Measurements from ENCODE around the gene GPER1.
"Not testable (repeated sequence)": the region's sequence is repeated elsewhere in the genome, so short reads cannot be mapped to it uniquely, and the experiment has no call there.

Gene GPER1

DNA sequence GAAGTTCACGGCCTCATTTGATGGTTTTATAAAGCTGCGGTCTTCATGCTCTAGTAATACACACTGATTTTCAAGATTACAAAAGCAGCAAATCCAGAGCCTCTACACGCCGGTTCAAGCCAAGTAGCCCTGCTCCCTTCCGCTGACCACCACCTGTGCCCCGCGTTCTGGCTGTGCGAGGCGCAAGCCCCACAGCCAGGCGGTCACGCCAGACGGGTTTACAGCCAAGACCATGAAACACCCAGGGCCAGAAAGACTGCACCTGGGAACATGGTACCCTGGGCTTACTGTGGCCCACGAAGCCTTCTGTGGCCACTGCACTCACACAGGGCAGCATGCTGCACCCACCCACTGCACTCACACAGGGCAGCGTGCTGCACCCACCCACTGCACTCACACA lies 33.6 kb downstream of the GPER1 start:
- no peak for DNase-seq (ENCODE audit: low read depth)

DNA sequence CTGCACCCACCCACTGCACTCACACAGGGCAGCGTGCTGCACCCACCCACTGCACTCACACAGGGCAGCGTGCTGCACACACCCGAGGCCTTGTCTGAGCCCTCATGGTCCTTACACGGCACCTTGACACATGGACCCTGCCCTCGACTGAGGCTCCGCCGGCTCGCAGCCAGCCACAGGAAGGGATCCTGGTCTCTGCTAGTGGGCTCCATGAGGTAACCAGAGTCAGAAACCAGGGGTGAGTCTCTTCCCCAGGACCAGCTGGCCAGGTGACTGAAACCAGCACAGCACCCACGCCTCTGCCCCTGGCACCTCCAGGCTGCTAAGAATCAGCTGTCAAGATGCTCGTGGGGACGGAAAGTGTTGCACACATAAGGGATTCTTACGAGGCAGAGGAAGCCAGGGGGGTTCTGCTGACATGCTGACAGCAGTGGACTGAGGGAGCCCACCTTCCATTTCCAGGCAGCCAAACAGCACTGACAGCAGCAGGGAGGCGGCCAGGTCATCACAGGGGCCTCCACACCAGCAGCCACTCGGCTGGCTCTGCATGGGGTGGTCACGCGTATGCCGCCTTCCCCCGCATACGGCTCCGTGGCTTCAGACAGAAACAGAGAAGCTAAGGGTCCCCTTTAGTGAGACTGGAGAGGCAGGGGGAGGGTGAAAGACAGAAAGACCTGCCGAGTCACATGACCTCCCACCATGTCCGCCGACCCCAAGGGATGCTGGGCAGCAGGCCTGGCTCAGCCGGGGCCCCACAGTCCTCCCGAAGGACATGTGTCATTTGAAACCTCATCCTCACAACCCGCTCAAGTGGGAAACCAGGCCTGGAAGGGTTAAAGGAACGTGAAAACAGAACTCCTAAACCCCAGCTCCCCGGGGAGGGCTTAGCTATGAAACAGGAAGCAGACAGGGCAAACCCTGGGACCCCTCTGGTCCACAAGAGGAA lies 34.2 kb downstream of the GPER1 start:
- DNase-seq (ENCODE audit: low read depth), result no peak

DNA sequence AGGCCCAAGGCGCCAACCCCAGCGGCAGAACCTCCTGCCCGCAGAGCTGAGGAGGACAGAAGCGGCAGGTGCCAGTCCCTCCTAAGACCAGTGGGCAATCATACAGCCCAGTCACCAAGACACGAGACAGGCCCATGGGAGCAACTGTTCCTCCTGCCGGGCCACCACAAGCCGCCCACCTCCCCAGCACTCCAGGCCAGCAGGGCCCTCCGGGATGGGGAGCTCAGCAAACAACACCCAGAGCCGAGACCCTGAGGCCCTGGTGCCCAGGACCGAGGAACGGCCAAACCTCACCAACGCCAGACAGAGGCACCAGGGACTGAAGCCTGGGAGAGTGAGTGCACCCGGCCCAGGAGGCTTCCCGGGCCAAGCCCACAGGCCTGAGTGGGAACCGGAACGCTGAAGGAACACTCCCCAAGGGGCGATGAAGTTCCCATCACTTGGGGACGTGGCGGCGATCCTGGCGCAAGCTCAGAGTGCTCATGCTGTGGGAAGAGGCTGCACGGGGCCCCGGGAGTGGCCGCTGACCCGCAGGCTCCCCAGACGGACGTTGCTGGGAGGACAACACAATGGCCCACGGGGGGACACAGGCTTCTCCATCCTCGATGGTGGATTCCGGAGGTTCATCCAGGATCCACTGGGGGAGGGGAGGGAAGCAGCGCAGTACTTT lies 35.1 kb downstream of the GPER1 start:
- DNase-seq (ENCODE audit: low read depth), result no peak

DNA sequence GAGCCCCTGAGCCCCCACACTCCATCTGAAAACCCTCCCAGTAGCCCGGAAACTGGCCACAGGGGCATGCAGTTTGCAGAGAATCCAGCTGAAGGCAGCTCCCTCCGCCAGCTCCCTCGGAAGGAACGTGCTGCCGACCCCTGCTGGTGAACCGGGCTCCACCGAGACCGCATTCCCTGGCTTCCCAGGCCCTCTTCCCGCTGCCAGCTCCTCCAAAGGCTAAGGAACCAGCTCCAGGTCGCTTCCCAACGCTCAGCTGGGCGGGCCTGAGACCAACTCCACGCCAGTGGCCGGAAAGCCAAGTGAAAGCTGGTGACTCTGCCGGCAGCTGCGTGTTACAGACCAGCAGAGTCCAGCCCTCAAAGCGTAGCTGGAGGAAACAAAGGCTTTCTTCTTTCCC lies 35.8 kb downstream of the GPER1 start:
- DNase-seq (ENCODE audit: low read depth), result no peak

DNA sequence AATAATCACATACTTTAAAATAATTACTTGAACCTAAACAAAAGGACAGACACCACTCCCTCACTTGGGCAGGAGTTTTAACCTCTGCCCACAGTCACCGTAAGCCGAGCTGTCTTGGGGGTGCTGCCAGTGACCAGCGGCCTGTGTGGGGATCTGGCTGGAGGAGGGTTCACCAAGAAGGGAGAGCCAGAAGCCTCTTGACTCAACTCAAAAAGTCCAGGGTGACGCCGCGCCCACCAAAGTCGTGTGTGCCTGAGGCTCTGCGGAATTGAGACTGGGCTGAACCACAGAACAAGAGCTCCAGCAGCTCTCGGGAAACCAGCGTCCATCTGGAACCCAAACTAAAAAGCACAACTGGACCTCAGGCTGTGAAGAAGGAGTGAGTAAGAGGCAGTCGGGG lies 36.3 kb downstream of the GPER1 start:
- no peak for DNase-seq (ENCODE audit: low read depth)

DNA sequence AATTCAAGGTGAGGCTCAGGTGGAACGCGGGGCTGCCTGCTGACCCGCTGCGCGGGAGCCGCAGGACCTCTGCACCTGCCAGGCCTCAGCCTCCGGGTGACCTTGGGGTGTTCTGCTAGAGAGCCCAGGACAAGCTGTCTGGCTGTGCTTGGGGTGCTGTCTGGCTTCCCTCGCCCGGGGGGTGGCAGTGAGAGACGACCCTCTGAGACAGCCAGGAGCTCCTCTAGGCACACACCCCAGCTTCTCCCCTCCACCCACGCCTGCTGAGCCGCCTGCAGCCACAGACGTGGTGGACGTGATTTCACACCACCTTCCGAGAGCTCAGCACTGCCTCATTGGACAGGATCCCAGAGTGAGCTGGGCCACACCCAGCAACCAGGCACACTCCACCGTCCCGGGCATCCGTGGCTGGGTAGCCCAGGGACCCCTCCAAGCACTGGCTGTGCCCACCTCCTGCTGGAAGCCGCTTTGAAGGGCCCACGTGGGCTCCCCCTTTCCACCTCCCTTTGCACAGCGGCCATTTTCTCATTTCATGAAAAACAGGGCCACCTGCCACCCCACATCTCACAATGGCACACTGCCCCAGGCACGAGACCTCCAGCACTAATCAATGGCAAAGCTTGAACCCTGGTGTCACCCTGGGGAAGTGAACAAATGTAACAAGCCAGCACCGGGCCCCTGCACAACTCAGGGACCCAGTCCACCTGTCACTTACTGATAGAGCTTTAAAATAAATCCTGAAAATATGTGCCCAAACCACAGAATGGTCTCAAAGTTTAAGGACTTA lies 37.1 kb downstream of the GPER1 start:
- DNase-seq (ENCODE audit: low read depth), result no peak

DNA sequence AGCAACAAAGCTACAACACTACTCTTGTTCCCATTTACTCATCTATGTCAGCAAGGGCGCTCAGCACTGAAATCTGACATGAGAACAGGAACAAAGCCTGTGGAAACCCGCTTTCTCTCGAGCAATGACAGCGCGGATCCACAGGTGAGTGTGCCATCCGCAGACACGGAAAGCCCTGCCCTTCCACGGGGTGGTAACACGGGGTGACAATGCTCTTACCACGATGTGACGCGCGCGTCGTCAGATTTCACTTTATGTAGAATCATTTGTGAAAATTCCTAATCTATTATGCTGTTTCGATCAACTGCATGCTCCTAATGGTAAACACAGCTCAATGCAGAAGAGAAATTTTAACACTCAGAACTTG lies 37.7 kb downstream of the GPER1 start:
- DNase-seq (ENCODE audit: low read depth), result no peak

DNA sequence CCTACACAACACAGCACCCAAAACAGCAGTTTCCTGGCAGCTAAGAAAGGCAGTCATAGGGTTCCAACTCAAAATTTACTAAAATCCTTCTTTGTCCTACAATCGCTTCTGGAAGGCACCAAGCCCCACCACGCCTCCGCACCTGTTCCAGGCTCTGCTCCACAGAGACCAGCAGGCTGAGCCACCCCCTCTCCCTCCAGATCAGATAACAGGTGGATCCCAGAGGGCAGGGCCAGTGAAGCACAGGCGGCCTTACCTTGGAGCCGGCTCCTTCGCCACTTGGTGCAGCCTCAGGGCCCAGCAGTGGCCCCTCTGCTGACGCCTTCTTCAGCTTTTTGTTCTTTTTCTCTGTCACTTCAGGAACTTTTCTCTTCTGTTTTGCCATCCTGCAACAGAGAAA lies 39.1 kb downstream of the GPER1 start:
- DNase-seq (ENCODE audit: low read depth), result no peak

DNA sequence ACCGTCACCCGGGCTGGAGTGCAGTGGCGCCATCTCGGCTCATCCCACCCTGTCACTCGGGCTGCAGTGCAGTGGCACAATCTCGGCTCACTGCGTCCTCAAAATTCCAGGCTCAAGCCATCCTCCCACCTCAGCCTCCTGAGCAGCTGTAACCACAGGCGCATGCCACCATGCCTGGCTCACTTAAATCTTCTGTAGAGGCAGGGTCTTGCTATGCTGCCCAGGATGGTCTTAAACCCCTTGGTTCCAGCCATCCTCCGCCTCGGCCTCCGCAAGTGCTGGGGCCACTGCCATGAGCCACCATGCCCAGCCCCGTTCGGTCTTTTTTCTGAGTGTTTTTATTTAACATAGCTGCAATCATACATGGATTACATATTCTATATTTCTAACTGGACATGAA lies 41.5 kb downstream of the GPER1 start:
- no peak for DNase-seq (ENCODE audit: low read depth)

DNA sequence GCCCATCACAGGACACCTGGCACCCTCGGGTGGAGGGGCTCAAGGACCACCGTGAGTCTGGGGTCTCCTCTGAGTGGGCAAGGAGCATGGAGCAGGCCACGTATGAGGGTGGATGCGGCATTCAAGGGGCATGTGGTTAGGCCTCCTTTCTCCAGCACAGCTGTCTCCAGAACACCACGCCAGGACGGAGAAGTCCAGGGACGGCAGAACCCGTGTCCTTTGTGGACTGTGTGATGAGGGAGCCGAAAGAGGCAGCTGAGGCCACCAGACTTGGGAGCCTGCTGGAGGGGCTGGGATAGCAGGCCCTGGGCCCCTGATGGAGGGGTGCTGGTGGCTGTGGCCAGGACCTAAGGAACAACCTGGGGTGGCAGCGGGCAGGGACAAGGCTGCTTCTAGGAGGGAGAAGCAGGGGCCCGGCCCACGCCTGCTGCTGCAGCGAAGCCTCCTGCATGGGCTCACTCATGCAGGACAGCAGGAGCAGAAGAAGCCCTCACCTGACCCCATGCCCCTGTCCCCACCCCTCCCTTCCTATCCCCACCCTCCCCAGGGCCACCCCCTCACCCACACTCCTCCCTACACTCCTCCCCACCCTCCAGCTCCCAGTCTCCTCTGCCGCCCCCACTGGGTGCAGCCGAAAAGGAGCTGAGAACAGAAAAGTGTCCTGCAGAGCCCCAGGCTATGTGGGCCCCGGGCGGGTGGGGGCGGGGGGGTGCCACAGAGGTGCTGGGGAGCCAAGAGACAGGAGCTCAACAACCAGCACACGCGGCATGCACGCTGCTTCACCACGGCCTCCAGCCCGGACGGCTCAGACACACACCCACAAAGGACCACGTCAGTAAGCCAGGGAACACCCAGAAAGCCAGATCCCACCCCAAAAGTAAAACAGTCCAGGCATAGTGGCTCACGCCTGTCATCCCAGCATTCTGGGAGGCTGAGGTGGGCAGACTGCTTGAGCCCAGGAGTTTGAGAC lies 42.4 kb downstream of the GPER1 start:
- DNase-seq (ENCODE audit: low read depth), result no peak

DNA sequence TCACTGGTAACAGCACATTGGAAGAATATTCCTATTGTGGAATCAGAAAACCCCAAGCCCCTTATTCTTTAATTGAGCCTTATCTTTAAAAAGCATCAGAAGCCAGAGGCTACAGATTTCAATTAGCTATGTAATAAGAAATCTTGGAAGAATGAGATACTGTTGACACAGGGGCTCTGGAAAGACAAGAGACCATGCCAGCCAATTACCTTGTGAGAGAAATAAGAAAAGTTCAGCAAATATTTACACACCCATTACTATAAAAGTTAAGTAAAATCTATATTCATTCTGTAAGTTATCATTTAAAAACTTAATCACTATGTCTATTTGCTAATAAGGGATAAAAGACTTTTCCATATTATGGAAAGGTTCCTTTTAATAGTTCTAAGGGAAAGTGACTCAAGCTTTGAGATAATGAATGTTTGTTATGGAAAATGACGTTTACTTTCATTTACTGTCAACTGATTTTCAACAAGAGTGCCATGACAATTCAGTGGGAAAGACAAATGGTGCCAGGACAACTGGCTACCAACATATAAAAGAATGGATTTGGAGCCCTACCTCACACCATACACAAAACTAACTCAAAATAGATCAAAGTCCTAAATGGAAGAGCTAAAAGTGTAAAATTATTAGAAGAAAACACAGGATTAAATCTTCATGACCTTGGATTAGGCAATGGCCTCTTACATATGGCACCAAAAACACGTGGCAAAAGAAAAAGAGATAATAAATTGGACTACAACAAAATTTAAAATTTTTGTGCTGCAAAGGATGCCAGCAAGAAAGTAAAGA lies 43.8 kb downstream of the GPER1 start:
- no peak for DNase-seq (ENCODE audit: low read depth)

DNA sequence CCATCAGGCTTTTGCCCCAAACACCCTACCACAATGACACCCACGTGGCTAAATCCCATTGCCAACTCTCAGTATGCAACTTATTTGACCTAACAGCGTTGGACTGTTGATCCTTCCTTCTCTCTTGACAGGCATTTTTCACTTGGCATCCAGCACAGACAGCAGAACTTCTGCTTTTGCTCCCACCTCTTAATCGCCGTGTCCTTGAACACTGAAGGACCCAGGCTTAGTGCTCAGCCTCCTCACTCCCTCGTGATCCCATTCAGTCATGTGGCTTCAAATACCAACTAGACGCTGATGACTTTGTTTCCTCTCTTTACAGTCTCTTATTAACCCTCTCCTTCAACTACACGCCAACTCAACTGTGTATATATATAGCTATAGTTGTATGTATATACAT lies 47.0 kb downstream of the GPER1 start:
- DNase-seq (ENCODE audit: low read depth), result no peak

DNA sequence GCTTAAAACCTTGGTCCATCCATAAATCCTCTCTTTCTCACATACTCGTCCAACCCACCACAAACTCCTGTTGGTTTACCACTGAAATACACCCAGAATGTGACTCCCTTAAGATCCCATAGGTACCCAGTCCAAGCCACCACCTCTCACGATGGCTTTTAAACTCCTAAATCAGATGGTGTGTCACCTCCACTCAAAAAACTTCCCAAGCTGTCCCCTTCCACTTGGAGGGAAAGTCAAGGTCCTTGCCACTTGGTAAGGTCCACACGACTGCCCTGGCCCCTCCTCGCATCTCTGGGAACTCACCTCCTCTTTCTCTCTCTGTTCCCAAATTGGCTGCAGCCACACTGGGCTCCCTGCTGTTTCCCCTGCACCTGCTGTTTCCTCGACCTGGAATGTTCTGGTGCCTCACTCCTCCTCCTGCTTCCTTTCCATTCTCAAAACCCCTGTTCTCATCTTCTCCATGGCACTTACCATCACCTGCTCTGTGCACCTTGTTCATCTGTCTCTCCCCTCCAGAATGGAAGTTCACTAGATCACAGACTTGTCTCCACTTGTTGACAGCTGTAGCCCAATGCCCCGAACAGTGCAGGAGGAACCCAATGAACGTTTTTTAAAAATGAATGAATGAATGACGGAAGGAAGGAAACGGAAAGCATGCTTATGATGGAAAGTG lies 49.1 kb downstream of the GPER1 start:
- DNase-seq (ENCODE audit: low read depth), result no peak

DNA sequence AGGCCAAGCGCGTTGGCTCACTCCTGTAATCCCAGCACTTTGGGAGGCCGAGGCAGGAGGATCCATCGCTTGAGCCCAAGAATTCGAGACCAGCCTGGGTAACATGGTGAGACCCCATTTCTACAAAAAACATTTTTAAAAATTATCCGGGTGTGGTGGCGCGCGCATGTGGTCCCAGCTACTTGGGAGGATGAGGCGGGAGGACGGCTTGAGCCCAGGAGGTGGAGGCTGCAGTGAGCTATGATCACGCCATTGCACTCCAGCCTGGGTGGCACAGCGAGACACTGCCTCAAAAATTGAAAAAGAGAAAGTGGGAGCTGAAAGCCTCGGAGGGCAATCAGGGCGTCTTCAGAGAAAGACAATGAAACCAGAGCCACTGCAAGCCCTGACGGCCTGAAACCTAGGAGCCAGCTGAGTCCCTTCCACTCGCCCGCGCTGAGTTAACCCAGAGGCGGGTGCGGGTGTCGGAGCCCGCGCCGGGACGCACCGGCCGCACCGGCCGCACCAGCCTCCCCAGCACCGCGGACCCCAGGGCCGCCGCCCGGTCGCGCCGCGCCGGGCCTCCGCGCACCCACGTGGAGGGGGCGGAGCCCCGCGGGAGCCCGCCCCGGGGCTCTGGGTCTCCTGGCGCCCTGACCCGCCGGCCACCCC lies 49.7 kb downstream of the GPER1 start:
- DNase-seq (ENCODE audit: low read depth), result no peak

DNA sequence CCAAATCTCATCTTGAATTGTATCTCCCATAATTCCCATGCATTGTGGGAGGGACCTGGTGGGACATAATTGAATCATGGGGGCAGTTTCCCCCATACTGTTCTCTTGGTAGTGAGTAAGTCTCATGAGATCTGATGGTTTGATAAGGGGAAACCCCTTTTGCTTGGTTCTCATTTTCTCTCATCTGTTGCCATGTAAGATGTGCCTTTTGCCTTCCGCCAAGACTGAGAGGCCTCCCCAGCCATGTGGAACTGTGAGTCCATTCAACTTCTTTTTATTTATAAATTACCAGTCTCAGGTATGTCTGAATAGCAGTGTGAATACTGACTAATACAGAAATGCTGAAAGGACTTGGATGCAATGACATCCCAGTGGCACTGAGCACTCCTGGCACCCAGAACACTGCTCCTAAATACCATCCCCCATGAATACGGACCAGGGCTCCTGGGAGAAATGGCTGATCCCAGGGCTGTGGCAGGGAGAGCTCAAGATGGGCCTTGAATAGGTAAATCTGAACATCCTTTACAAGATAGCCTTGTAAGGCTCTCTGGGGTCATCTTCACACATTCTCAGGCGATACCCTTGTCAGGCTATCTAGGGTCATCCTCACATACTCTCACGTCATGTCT lies 52.7 kb downstream of the GPER1 start:
- no peak for DNase-seq (ENCODE audit: low read depth)

DNA sequence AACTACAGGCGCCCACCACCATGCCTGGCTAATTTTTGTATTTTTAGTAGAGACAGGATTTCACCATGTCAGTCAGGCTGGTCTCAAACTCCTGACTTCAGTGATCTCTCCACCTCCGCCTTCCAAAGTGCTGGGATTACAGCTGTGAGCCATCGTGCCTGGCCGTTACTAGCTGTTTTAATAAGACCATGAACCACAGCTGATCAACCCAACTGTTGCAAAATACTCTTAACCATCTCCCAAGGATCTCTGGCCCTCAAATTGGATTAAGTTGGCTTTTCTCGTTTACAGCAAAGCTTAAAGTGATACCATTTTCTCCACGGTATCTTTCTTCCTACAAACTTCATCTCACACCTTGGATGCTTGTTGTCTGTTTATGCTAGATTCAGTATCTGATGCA lies 53.7 kb downstream of the GPER1 start:
- no peak for DNase-seq (ENCODE audit: low read depth)

DNA sequence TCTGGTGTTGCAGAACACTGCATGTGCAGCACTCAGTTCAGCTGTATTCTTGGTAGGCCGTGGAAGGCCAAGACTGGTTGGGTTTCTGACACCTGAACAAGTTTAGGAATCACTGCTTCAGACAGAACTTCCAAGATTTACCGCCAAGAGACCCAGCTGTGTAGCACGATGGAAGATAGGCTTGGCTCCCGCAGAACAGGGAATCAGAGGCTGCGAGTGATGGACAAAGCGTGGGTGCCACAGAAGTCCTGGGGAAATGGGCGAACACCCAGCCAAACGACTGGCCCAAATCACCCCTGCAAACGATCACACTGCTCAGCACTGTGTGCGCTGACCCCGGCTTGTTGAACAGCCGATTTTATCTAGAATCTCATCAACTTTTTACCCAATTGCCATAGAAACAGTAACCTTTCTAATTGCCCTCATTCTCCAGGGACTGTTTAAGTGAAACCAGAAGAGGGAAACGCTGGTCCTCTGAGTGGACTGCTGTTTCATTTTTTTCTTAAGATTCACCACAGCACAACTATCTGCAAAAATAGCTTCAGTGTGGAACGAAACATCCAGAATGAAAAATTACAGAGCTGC lies 54.2 kb downstream of the GPER1 start:
- DNase-seq (ENCODE audit: low read depth), result no peak

DNA sequence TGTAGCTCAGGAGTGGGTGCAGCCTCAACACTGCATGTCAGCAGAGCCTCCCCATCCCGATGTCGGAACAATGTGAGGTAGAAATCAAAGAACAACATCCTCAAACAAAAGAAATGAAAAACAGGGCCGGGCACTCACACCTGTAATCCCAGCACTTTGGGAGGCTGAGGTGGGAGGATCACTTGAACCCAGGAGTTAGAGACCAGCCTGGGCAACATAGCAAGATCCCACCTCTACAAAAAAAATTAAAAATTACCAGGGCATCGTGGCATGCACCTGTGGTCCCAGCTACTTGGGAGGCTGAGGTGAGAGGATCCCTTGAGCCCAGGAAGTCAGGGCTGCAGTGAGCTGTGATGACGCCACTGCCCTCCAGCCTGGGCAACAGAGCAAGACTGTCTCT lies 55.1 kb downstream of the GPER1 start:
- DNase-seq (ENCODE audit: low read depth), result not testable (repeated sequence)

Measured in stimulated activated CD8-positive, alpha-beta memory T cell treated with anti-CD3 and anti-CD28 coated beads, Interleukin-7, amount 100 ng/mL, for 24 hours (primary cell).